ENCODE data around the gene ACAN. TPM values are rescaled to one million over a fixed set of nuclear protein-coding genes. Genes with fewer than 3 reads are reported as not detected.
"Not testable (repeated sequence)": the region's sequence is repeated elsewhere in the genome, so short reads cannot be mapped to it uniquely, and the experiment has no call there.

Gene ACAN
- total RNA-seq, 2 experiments from 2014 or later: not detected

DNA sequence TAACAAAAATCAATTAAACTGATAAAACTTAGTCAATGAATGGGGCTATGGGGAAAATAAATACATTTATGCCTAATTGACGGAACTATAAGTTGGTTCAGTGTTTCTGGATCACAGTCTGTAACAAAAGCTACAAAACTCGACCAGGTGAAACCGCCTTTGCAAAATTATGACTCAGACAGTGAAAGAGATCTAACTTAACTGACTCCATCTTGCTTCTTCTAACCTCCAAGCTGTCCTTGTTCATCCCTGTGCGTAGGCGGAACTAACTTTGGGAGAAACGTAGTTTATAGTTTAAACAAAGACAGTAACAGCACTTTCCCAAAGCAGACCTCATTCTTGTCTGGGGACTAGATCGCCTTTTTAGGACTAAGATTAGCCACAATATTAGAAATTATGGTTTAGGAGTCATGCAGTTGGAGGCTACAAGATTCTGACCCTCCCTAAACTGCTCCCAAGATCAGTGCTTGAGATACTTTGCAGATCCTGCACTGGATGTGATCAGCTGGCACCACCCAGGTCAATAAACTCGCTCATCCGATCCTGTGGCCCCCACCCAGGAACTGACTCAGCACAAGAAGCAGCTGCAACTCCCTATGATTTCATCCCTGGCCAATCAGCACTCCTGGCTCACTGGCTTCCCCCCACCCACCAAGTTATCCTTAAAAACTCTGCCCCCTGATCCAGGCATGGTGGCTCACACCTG lies 117.1 kb downstream of the ACAN start:
- Mint-ChIP-seq H3K27me3 (ENCODE audit: low read depth) (peaks cover 9% of the 10 kb centered on the region), H3K4me1 (ENCODE audit: low read depth) (peaks cover 9% of the 10 kb centered on the region), H3K4me3 (no peak overlapping the region), H3K36me3 (ENCODE audit: low read depth) (no peaks in the 10 kb centered on the region), H3K27ac (no peak overlapping the region), H3K9me3 (ENCODE audit: insufficient read depth) (no peaks in the 10 kb centered on the region)
- DNase-seq (no peak), ATAC-seq (no peak)
- ChIA-PET CTCF (interaction anchor here (1.0 to 7.8 kb wide), 2 partner anchors 16 to 93 kb away, joined by 3 to 30 read pairs; no protein-coding TSS in a partner anchor), POLR2A (no interaction called here)

DNA sequence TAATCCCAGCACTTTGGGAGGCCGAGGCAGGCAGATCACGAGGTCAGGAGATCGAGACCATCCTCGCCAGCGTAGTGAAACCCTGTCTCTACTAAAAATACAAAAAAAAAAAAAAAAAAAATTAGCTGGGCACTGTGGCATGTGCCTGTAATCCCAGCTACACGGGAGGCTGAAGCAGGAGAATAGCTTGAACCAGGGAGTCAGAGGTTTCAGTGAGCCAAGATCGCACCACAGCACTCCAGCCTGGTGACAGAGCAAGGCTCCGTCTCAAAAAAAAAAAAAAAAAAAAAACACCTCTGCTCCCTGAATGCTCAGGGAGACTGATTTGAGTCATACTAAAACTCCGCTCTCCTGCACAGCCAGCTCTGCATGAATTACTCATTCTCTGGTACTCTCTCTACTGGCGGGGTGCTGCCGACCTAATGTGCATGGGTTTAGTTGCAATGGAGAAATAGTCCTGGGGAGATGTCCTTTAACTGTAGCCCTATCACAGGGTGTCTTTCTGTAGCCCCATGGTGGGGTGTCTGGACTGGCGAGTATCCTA lies 117.7 kb downstream of the ACAN start:
- POLR2A ChIA-PET, ATAC-seq: not testable (repeated sequence)
- CTCF ChIA-PET: interaction anchor here (1.0 to 7.8 kb wide), 2 partner anchors 16 to 92 kb away, joined by 3 to 30 read pairs; no protein-coding TSS in a partner anchor

More for the DNA sequence above, 117.7 kb downstream of the ACAN start:
- peaks cover 11% of the 10 kb centered on the region for H3K27me3 Mint-ChIP-seq (ENCODE audit: low read depth)
- H3K27ac Mint-ChIP-seq; H3K4me1 Mint-ChIP-seq (ENCODE audit: low read depth); H3K4me3 Mint-ChIP-seq; H3K36me3 Mint-ChIP-seq (ENCODE audit: low read depth); H3K9me3 Mint-ChIP-seq (ENCODE audit: insufficient read depth); DNase-seq: not testable (repeated sequence)

Other genes with a start within 250 kb of the ACAN start
- gene AEN, start 182.1 kb upstream of the ACAN start, total RNA-seq: 10 to 100 TPM; 52.6 to 53.2 TPM
- gene ISG20, start 164.4 kb upstream of the ACAN start, total RNA-seq: 100 to 1,000 TPM; 141 to 151 TPM
- 10 to 100 TPM; 75.7 to 79.0 TPM for gene HAPLN3, start 92.1 kb downstream of the ACAN start, total RNA-seq
- 10 to 100 TPM; 34.7 to 44.8 TPM for gene MFGE8, start 109.9 kb downstream of the ACAN start, total RNA-seq

All from activated CD8-positive, alpha-beta T cell treated with anti-CD3 and anti-CD28 coated beads, Interleukin-2, amount 10 ng/mL, durations not matched to agents 7 days and 5 days (primary cell).